Mesodermal cell (in vitro differentiated cells): Measurements from ENCODE around the gene SGF29.
"Not testable (repeated sequence)": the region's sequence is repeated elsewhere in the genome, so short reads cannot be mapped to it uniquely, and the experiment has no call there.

Experiments used
- H3K27ac ChIP-seq: 2 replicates; pipeline ENCODE4 v1.7.0; 2013; ENCODE audit warnings: mild to moderate bottlenecking, low read depth, low read length, moderate library complexity; ENCODE audit not compliant: severe bottlenecking
- H3K36me3 ChIP-seq: 2 replicates; pipeline ENCODE4 v1.7.1; 2013; ENCODE audit warnings: mild to moderate bottlenecking, low read length, moderate library complexity; ENCODE audit not compliant: control insufficient read depth, insufficient read depth
- H3K4me1 ChIP-seq: one replicate; pipeline ENCODE4 v1.7.1; 2013; ENCODE audit warnings: mild to moderate bottlenecking, low read length; ENCODE audit not compliant: insufficient read depth, control insufficient read depth, poor library complexity, severe bottlenecking
- H3K4me3 ChIP-seq: 2 replicates; pipeline ENCODE4 v1.7.0; 2013; ENCODE audit warnings: low read length, control low read depth, mild to moderate bottlenecking; ENCODE audit not compliant: insufficient read depth, poor library complexity, severe bottlenecking; ENCODE audit errors: extremely low read depth
- H3K9me3 ChIP-seq: 2 replicates; pipeline ENCODE4 v1.7.1; 2013; ENCODE audit warnings: mild to moderate bottlenecking, low read length, moderate library complexity; ENCODE audit not compliant: control insufficient read depth
- WGBS, 2 experiments: methylation state at CpG; one replicate each; pipeline ENCODE4 v1.1.5; 2013; ENCODE audit warnings: missing lambda C conversion rate in 2 of 2; ENCODE audit not compliant: insufficient coverage in 2 of 2; 5-methylcytosine and 5-hydroxymethylcytosine counted together

The SGF29 gene

GRCh38 chr16:28522792-28523191 lies 30.9 kb upstream of the SGF29 start:
- Histone ChIP-seq H3K4me1 (no peaks in the 10 kb centered on the region), H3K36me3 (no peaks in the 10 kb centered on the region), H3K27ac (no peak overlapping the region), H3K9me3 (no peaks in the 10 kb centered on the region), H3K4me3 (no peak overlapping the region)
- WGBS, 2 experiments = 80 to 83% methylated on average over 10 to 11 of the region's 11 CpGs

GRCh38 chr16:28524681-28525171 lies 29.0 kb upstream of the SGF29 start:
- H3K36me3 ChIP-seq = no peaks in the 10 kb centered on the region
- no peaks in the 10 kb centered on the region for H3K9me3 ChIP-seq
- 89 to 92% methylated on average over 5 to 6 of the region's 6 CpGs for WGBS, 2 experiments
- H3K4me1 ChIP-seq = no peaks in the 10 kb centered on the region
- no peak overlapping the region for H3K4me3 ChIP-seq
- no peak overlapping the region for H3K27ac ChIP-seq

DNA sequence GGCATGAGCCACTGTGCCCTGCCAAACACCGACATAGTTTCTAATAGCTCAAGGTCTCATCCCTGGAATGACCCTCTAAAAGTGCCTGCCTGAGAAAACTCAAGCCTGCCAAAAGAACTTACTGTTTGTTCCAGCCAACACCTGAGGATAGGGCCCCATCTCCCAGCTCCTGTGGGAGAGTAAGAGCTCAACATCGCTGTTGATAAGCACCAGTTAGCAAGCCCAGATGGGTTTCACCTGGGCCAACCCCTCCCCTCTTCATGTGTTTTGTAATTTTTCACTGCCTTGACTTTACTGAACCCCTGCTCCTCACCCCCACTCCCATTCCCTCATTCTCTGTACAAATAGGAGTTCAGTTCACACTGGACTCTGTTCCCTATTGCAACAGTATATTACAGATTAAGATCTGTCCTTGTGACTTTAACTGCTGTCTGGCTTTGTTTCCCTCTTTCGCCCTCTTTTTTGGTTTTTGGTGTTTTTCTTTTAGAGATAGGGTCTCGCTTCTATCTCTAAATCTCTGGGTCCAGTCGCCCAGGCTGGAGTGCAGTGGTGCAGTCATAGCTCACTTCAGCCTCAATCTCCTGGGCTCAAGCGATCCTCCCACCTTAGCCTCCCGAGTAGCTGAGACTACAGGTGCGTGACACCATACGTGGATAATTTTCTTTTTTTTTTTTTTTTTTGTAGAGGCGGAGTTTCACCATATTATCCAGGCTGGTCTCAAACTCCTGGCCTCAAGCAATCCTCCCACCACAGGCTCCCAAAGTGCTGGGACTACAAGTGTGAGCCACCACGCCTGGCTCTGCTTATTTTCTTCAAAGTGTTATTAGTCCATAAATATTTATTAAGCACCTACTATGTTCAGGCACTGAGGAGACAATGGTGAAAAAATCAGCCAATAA lies 27.3 kb upstream of the SGF29 start:
- Histone ChIP-seq H3K36me3 (no peaks in the 10 kb centered on the region), H3K4me1 (no peaks in the 10 kb centered on the region), H3K4me3 (no peak overlapping the region), H3K9me3 (no peaks in the 10 kb centered on the region), H3K27ac (no peak overlapping the region)
- 93 to 100% methylated on average over 4 to 5 of the region's 11 CpGs for WGBS, 2 experiments

DNA sequence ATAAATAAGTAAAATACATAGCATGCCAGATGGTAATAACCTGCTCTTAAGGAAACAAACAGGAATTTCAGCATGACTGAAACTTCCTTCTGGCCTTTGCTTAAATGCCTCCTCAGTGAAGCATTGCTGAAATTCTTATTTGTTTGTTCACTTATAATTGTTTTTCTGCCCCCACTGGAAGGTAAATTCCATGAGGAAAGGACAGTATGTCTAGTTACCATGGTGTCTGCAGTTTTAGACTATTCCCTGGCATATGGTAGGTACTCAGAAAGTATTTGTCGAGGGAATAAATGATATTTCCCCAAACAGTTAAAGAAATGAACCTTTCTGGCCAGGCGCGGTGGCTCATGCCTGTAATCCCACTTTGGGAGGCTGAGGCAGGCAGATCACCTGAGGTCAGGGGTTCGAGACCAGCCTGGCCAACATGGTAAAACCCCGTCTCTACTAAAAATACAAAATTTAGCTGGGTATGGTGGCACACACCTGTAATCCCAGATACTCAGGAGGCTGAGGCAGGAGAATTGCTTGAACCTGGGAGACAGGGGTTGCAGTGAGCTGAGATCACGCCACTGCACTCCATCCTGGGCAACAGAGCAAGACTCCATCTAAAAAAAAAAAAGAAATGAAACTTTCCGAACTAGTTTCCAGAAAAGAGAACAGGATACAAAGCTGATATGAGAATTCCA lies 26.5 kb upstream of the SGF29 start:
- H3K4me1 ChIP-seq, H3K9me3 ChIP-seq, H3K27ac ChIP-seq, H3K4me3 ChIP-seq, H3K36me3 ChIP-seq: not testable (repeated sequence)
- WGBS, 2 experiments = 90 to 91% methylated on average over 4 of the region's 7 CpGs

GRCh38 chr16:28527985-28528384 lies 25.7 kb upstream of the SGF29 start:
- WGBS, 2 experiments = 67 to 76% methylated on average over 1 to 2 of the region's 5 CpGs
- no peaks in the 10 kb centered on the region for H3K4me1 ChIP-seq
- no peaks in the 10 kb centered on the region for H3K9me3 ChIP-seq
- H3K27ac ChIP-seq = no peak overlapping the region
- H3K4me3 ChIP-seq = no peak overlapping the region
- no peaks in the 10 kb centered on the region for H3K36me3 ChIP-seq

GRCh38 chr16:28528463-28528867 lies 25.3 kb upstream of the SGF29 start:
- H3K27ac ChIP-seq = no peak overlapping the region
- 82 to 84% methylated on average over 5 of the region's 5 CpGs for WGBS, 2 experiments
- no peak overlapping the region for H3K4me3 ChIP-seq
- no peaks in the 10 kb centered on the region for H3K4me1 ChIP-seq
- no peaks in the 10 kb centered on the region for H3K36me3 ChIP-seq
- no peaks in the 10 kb centered on the region for H3K9me3 ChIP-seq

DNA sequence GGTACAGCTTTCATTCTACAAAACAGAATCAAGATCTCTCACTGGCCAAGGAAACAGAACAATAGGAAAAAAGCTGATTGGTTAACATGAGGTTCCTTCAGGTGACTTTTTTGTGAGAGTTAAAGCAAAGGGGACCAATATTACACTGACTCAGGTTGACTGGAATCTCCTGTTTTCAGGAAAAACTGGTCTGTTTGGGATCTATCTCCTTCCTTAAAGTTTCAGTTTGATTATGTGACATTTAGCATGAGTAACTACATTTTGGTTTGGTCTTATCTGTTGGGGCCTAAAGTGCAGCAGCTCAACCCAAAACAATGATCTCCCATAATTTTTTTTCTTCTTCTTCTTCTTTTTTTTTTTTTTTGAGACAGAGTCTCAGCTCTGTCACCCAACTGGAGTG lies 24.6 kb upstream of the SGF29 start:
- no peaks in the 10 kb centered on the region for H3K36me3 ChIP-seq
- H3K4me3 ChIP-seq = no peak overlapping the region
- no peaks in the 10 kb centered on the region for H3K4me1 ChIP-seq
- H3K27ac ChIP-seq = no peak overlapping the region
- no peaks in the 10 kb centered on the region for H3K9me3 ChIP-seq

DNA sequence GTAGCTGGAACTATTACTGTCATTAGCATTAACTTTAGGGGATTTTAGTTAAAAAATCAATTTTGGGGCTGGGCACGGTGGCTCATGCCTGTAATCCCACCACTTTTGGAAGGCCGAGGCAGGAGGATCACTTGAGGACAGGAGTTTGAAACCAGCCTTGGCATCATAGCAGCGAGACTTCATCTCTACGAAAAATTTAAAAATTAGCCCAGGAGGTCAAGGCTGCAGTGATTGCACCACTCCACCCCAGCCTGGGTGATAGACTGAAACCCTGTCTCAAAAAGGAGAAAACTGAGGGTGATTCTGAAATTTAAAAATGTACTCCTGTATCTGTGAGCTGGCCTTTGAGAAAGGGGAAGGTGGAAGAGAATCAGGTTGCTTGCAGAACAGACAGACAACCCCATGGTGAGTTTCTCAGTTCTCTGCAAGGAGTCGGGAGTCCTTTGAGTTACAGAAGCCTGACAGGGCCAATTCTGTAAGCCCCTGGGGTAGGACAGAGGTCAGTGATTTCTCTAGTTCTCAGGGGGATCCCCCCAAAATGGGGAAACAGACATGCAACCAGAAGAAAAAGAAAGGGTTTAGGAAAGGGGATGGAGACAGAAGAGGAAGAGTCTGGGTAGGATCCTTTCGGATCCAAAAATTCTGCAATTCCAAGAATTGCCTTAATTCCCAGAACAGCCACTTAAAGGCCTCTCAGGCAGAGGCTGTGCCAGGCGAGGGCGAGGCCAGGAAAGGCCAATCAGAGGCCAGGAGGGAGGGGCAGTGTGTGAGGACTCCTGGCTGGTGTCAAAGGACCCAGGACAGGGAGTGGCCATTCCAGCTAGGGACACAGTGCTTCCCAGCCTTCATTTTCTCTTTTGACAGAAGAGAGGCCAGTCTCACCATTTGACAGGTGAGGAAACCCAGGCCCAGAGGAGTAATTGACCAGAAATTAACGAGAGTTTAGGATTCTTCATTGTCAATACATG lies 21.7 kb upstream of the SGF29 start:
- Histone ChIP-seq H3K36me3 (no peaks in the 10 kb centered on the region), H3K4me1 (no peaks in the 10 kb centered on the region), H3K4me3 (no peak overlapping the region), H3K27ac (no peak overlapping the region), H3K9me3 (no peaks in the 10 kb centered on the region)
- WGBS, 2 experiments = 76 to 86% methylated on average over 5 to 6 of the region's 9 CpGs

DNA sequence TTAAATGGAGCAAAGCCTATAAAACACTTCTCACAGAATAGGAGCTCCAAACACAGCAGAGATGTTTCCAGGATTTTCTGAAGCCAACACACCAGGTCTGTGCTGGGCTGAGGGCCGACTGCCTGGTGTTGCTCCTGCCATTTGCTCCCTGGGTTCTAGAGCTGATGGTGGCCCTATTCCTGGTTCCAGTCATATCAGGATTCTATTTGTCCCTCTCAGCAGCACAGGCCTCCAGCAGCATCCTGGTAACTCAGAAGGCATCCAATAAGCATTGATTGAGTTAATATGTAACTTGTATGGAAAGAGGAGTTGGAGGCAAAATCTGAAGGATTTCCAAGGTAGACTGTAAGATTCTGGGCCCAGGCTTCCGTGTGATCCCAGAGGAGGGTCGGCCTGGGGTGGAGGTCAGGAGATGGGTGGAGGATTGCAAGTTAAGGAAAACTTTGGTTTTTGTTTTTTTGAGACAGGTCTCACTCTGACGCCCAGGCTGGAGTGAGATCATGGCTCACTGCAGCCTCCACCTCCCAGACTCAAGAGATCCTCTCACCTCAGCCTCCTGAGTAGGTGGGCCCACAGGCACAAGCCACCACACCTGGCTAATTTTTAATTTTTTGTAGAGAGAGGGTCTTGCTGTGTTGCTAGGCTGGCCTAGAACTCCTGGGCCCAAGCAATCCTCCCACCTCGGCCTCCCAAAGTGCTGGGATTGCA lies 20.6 kb upstream of the SGF29 start:
- 98% methylated on average over 4 of the region's 5 CpGs for WGBS, 2 experiments
- Histone ChIP-seq H3K27ac (no peak overlapping the region), H3K4me1 (no peaks in the 10 kb centered on the region), H3K4me3 (no peak overlapping the region), H3K36me3 (no peaks in the 10 kb centered on the region), H3K9me3 (no peaks in the 10 kb centered on the region)
